Activated naive CD8-positive, alpha-beta T cell (primary cell): ENCODE results near the gene LYRM4.

ENCODE experiments used
- H3K27ac Mint-ChIP-seq: one replicate; pipeline ENCODE4 v1.8.0; 2021; ENCODE audit warnings: mixed read lengths
- H3K27me3 Mint-ChIP-seq: one replicate; pipeline ENCODE4 v1.8.0; 2021; ENCODE audit warnings: mixed read lengths
- H3K36me3 Mint-ChIP-seq: one replicate; pipeline ENCODE4 v1.8.0; 2021; ENCODE audit warnings: mixed read lengths
- H3K4me1 Mint-ChIP-seq: one replicate; pipeline ENCODE4 v1.8.0; 2021; ENCODE audit warnings: low read depth, mixed read lengths
- H3K4me3 Mint-ChIP-seq: one replicate; pipeline ENCODE4 v1.8.0; 2021; ENCODE audit warnings: mild to moderate bottlenecking, mixed read lengths
- H3K9me3 Mint-ChIP-seq: one replicate; pipeline ENCODE4 v1.8.0; 2021; ENCODE audit warnings: low read depth, mixed read lengths

The LYRM4 gene

GRCh38 chr6:5172041-5172653, 88.6 kb downstream of the LYRM4 start:
- peaks cover 49% of the 10 kb centered on the region for H3K4me1 Mint-ChIP-seq
- no peak overlapping the region for H3K4me3 Mint-ChIP-seq
- H3K9me3 Mint-ChIP-seq, result no peaks in the 10 kb centered on the region
- H3K27ac Mint-ChIP-seq, result no peak overlapping the region
- H3K27me3 Mint-ChIP-seq, result no peaks in the 10 kb centered on the region
- H3K36me3 Mint-ChIP-seq, result no peaks in the 10 kb centered on the region

- peaks cover 6% of the 10 kb centered on the region for H3K4me1 Mint-ChIP-seq
- H3K36me3 Mint-ChIP-seq, result peaks cover 6% of the 10 kb centered on the region
- H3K4me3 Mint-ChIP-seq, result no peak overlapping the region
- H3K27me3 Mint-ChIP-seq, result no peaks in the 10 kb centered on the region
- no peak overlapping the region for H3K27ac Mint-ChIP-seq
- H3K9me3 Mint-ChIP-seq, result no peaks in the 10 kb centered on the region
These were observed 93.2 kb downstream of the LYRM4 start for GRCh38 chr6:5167501-5167900.

GRCh38 chr6:5164092-5164491, 96.7 kb downstream of the LYRM4 start:
- H3K27ac Mint-ChIP-seq, result no peak overlapping the region

GRCh38 chr6:5163247-5163646, 97.5 kb downstream of the LYRM4 start:
- Mint-ChIP-seq H3K9me3 (no peaks in the 10 kb centered on the region), H3K4me3 (no peak overlapping the region), H3K4me1 (peaks cover 6% of the 10 kb centered on the region), H3K27me3 (no peaks in the 10 kb centered on the region), H3K36me3 (peaks cover 6% of the 10 kb centered on the region), H3K27ac (no peak overlapping the region)

More at GRCh38 chr6:5164092-5164491, 96.7 kb downstream of the LYRM4 start:
- no peaks in the 10 kb centered on the region for H3K27me3 Mint-ChIP-seq
- peaks cover 6% of the 10 kb centered on the region for H3K36me3 Mint-ChIP-seq
- H3K4me1 Mint-ChIP-seq, result peaks cover 6% of the 10 kb centered on the region
- H3K4me3 Mint-ChIP-seq, result no peak overlapping the region
- H3K9me3 Mint-ChIP-seq, result no peaks in the 10 kb centered on the region

DNA sequence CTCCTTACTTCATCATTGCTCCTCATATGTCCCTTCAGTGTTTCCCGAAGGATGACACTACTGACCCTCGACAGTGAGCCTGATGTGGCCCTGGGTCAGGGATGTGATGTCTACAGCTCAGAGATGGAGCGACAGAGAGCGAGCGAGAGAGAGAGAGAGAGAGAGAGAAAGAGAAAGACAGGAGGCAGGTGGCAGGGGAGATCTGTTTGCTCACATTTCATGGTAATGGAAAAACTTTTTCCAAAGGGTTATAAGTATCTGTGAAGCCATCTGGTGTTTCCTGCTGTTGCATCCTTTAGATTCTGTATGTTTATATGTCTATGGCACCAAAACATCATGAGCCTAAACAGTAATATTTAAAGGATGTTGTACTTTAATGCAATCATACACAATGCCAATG, 98.4 kb downstream of the LYRM4 start:
- Mint-ChIP-seq H3K27me3 (no peaks in the 10 kb centered on the region), H3K4me3 (no peak overlapping the region), H3K27ac (no peak overlapping the region), H3K4me1 (peaks cover 5% of the 10 kb centered on the region), H3K36me3 (peaks cover 6% of the 10 kb centered on the region), H3K9me3 (no peaks in the 10 kb centered on the region)

GRCh38 chr6:5160206-5160605, 100.5 kb downstream of the LYRM4 start:
- Mint-ChIP-seq H3K36me3 (peaks cover 6% of the 10 kb centered on the region), H3K27ac (no peak overlapping the region), H3K27me3 (no peaks in the 10 kb centered on the region), H3K9me3 (no peaks in the 10 kb centered on the region), H3K4me3 (no peak overlapping the region), H3K4me1 (no peaks in the 10 kb centered on the region)

DNA sequence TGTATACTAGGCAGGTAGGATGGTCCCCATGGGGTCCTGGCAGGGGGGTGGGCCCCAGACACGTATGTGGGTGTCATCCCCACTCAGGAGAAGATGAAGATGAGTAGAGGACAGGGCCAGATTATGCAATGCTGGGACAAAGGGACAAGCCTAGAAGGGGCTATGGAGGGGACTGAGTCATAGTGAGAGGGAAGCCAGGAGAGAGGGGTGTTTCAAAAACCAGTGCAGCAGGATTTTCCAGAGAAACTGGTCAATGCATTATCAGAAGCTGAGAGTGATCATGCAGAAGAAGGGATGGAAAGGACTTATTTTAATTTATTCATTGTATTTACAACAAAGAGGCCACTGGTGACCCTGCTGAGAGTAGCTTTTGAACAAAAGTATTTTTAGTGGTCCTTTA, 101.6 kb downstream of the LYRM4 start:
- no peaks in the 10 kb centered on the region for H3K27me3 Mint-ChIP-seq
- H3K9me3 Mint-ChIP-seq, result no peaks in the 10 kb centered on the region
- no peaks in the 10 kb centered on the region for H3K4me1 Mint-ChIP-seq
- H3K27ac Mint-ChIP-seq, result no peak overlapping the region
- no peak overlapping the region for H3K4me3 Mint-ChIP-seq
- H3K36me3 Mint-ChIP-seq, result no peaks in the 10 kb centered on the region

DNA sequence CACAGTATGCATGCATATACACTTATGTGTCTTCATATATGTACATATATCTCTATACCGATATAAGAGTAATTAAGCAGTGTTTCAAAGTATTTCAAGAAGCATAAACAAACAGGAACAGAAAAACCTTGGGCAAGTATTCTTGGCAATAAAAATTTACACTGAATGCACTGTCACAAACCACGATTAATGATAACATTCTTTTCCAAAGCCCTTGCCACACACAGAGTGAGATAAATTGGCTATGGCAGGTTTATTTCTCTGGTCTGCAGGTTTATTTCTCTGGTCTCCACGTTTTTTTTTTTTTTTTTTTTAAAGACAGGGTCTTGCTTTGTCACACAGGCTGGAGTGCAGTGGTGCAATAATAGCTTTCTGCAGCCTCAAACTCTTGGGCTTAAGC, 102.6 kb downstream of the LYRM4 start:
- Mint-ChIP-seq H3K4me3 (no peak overlapping the region), H3K4me1 (no peaks in the 10 kb centered on the region), H3K27me3 (no peaks in the 10 kb centered on the region), H3K27ac (no peak overlapping the region), H3K9me3 (no peaks in the 10 kb centered on the region), H3K36me3 (no peaks in the 10 kb centered on the region)

DNA sequence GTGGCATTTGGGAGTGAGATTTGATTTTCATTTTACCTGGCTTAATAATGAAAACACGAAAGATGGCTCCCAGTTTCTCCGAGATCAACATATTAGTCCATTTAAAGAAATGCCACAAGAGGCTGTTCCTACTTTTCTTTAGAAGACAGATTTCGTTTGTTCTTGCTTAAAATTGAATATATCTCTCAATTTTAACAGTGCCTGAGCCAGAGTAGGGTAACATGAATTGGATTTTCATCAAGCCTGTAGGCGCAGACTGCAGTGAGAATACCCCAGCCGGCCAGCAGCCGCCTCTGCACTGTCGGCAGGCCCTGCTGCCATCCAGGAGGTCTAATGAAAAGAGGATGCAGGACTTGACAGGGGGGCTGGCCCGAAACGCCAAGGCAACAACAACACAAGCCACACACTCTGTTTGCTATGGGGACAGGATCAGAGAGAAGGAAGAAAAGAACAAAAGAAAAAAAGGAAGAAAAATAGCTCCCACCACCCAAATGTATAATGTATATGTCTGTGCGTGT, 103.1 kb downstream of the LYRM4 start:
- Mint-ChIP-seq H3K9me3 (no peaks in the 10 kb centered on the region), H3K36me3 (no peaks in the 10 kb centered on the region), H3K27ac (no peak overlapping the region), H3K4me1 (no peaks in the 10 kb centered on the region), H3K27me3 (no peaks in the 10 kb centered on the region), H3K4me3 (no peak overlapping the region)

DNA sequence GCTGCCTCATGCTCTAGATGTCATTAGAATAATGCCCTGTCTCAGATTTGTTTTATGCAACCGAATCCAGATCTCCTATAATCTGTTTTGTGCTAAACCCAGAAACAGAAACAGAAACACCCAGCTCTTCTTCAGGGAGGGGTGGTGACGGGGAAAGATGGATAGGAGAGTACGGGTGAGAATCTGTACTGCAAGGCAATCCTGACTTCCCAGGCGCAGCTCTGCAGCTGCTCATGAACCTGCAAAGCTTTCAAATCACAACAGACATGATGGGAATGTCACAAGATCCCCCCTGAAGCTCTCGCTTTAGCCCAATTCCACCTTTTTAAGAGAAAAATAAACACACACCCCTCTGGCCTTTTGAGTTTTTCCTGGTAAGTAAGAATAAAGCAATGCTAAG, 104.1 kb downstream of the LYRM4 start:
- Mint-ChIP-seq H3K36me3 (no peaks in the 10 kb centered on the region), H3K4me3 (no peak overlapping the region), H3K27me3 (no peaks in the 10 kb centered on the region), H3K9me3 (no peaks in the 10 kb centered on the region), H3K4me1 (no peaks in the 10 kb centered on the region), H3K27ac (no peak overlapping the region)

DNA sequence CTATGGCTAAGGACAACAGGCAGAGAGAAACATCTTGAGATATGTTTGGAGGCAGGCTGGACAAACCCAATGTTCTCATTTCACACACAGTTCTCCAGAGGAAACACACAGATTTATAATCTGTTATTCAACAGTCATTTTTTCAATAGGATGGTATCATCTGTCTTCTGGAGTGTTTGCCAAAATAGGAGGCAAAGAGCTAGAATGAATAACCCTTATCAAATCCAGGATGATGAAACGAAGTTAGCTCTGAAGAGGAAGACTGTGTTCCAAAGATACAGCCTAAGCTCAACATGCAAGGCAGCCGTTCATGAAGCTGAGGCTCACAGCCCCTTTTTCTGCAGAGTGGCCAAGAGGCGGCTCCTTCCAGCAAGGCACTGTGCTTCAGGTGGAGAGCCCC, 104.8 kb downstream of the LYRM4 start:
- Mint-ChIP-seq H3K4me1 (no peaks in the 10 kb centered on the region), H3K36me3 (no peaks in the 10 kb centered on the region), H3K9me3 (no peaks in the 10 kb centered on the region)

DNA sequence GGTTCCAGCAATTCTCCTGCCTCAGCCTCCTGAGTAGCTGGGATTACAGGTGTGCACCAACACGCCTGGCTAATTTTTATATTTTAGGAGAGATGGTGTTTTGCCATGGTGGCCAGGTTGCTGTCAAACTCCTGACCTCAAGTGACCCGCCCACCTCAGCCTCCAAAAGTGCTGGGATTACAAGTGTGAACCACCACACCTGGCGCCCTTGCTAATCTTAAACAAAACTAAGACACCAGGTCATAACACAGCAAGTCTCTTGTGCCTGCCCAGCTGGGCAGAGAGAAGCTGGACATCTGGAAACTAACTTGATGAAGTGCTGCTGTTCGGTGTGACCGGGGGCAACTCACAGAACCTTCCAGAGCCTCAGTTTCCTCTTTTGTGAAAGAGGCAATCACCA, 107.6 kb downstream of the LYRM4 start:
- no peaks in the 10 kb centered on the region for H3K27me3 Mint-ChIP-seq
- no peak overlapping the region for H3K27ac Mint-ChIP-seq
- no peaks in the 10 kb centered on the region for H3K36me3 Mint-ChIP-seq
- H3K4me3 Mint-ChIP-seq, result no peak overlapping the region
- no peaks in the 10 kb centered on the region for H3K4me1 Mint-ChIP-seq
- no peaks in the 10 kb centered on the region for H3K9me3 Mint-ChIP-seq

More for the DNA sequence above, 104.8 kb downstream of the LYRM4 start:
- H3K27ac Mint-ChIP-seq, result no peak overlapping the region
- no peak overlapping the region for H3K4me3 Mint-ChIP-seq
- H3K27me3 Mint-ChIP-seq, result no peaks in the 10 kb centered on the region

GRCh38 chr6:5152460-5152859, 108.3 kb downstream of the LYRM4 start:
- Mint-ChIP-seq H3K36me3 (no peaks in the 10 kb centered on the region), H3K27me3 (no peaks in the 10 kb centered on the region), H3K27ac (no peak overlapping the region), H3K4me3 (no peak overlapping the region), H3K9me3 (no peaks in the 10 kb centered on the region), H3K4me1 (no peaks in the 10 kb centered on the region)

DNA sequence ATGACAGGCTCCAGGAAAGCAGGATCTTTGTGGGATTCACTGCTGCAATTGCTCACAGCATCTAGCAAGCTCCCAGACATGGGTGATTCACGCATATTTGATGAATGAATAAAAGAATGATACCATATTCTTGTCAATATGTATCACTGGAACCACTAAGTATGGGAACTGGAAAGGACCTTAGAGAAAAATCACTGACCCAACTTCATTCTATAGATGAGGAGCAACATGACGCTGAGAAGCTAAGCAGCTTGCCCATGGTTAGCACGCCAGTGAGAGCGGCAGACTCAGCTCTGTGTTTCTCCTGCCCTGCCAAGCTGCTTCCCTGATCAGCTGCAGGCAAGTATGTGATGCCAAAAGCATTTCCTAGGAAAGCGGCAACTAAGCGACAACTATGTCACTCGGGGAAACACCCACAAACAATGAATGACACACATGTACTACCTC, 108.8 kb downstream of the LYRM4 start:
- Mint-ChIP-seq H3K4me1 (no peaks in the 10 kb centered on the region), H3K27ac (no peak overlapping the region), H3K36me3 (no peaks in the 10 kb centered on the region)

DNA sequence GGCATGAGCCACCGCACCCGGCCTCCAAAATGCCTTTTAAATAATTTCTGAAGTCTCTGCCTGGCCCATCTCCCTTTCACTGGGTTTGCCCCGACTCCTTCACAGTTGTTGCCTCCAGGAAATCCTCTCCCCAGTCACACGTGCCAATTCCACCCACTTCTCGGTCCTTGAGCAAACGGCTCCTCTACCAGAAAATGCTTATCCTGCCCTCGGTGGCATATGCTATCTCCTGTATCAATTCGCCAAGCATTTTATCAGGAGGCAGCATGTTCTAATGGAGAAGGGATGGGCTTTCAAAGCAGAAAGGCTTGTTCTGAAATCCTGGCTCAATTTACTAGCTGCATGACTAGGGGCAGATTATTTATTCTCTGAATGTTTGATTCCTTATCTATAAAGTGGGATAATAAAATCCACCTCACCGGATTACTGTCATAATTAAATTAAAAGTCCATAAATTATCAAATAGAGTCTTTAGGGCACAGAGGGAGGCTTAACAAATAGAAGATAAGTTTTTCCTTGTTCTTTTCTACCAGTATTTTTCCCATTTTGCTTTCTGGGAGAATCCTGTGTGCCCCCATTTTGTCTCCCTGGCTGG, 109.3 kb downstream of the LYRM4 start:
- no peak overlapping the region for H3K4me3 Mint-ChIP-seq
- no peaks in the 10 kb centered on the region for H3K9me3 Mint-ChIP-seq
- H3K27ac Mint-ChIP-seq, result no peak overlapping the region
- H3K27me3 Mint-ChIP-seq, result no peaks in the 10 kb centered on the region
- no peaks in the 10 kb centered on the region for H3K4me1 Mint-ChIP-seq
- H3K36me3 Mint-ChIP-seq, result no peaks in the 10 kb centered on the region

More for the DNA sequence above, 108.8 kb downstream of the LYRM4 start:
- Mint-ChIP-seq H3K9me3 (no peaks in the 10 kb centered on the region), H3K4me3 (no peak overlapping the region), H3K27me3 (no peaks in the 10 kb centered on the region)

DNA sequence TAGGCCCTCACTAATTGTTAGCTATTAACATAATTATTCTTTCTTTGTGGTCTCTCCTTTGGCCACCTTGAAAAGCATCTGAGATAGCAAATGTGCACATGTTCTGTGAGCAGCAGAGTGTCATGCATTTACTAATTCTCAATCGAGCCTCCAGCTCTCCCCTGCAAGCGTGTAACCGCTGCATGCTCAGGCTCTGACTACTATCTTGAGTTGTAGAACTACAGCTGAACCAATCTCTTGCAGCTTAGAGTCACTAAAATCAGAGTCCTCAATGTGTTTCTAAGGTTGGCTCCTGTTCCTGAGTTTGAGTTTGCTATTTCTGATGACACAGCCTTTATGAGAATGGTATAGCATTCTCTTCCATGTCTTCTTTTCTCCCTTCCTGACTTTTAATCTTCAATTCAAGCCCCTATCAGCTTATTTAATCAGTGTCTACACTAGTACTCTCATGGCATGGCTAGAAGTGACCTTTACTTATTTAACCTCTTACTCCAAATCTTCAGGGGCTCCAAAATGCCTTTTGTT, 110.1 kb downstream of the LYRM4 start:
- Mint-ChIP-seq H3K9me3 (no peaks in the 10 kb centered on the region), H3K4me3 (no peak overlapping the region), H3K4me1 (no peaks in the 10 kb centered on the region), H3K36me3 (no peaks in the 10 kb centered on the region), H3K27ac (no peak overlapping the region), H3K27me3 (no peaks in the 10 kb centered on the region)
